Loucy (cell line): ENCODE results near the gene HMGN2.

Source experiments
- H2AFZ ChIP-seq: fragments of 200-600 bp; sonication (generic); 2 replicates; pipeline ENCODE4 v1.6.0; 2016; ENCODE audit warnings: antibody characterized with exemption, mild to moderate bottlenecking, low read length, moderate library complexity
- H3F3A ChIP-seq: fragments of 200-600 bp; 2 replicates; pipeline ENCODE4 v1.6.0; 2016; ENCODE audit warnings: antibody characterized with exemption, low read depth, mild to moderate bottlenecking
- H3K27me3 ChIP-seq: fragments of 200-600 bp; sonication (generic); 2 replicates; pipeline ENCODE4 v1.6.1; 2014; ENCODE audit warnings: low read length, mild to moderate bottlenecking; ENCODE audit not compliant: insufficient read depth, poor library complexity, severe bottlenecking
- H3K36me3 ChIP-seq: fragments of 200-600 bp; sonication (generic); 2 replicates; pipeline ENCODE4 v1.6.1; 2016; ENCODE audit warnings: low read length; ENCODE audit not compliant: insufficient read depth
- H3K4me1 ChIP-seq: fragments of 200-600 bp; sonication (generic); 2 replicates; pipeline ENCODE4 v1.5.1; 2014; ENCODE audit warnings: low read length, mild to moderate bottlenecking; ENCODE audit not compliant: insufficient read depth, poor library complexity, severe bottlenecking
- H3K4me2 ChIP-seq: fragments of 200-600 bp; sonication (generic); 2 replicates; pipeline ENCODE4 v1.6.0; 2014; ENCODE audit warnings: antibody characterized with exemption, low read length, low read depth, mild to moderate bottlenecking; ENCODE audit not compliant: poor library complexity, severe bottlenecking
- H3K4me3 ChIP-seq: fragments of 200-600 bp; sonication (generic); 2 replicates; pipeline ENCODE4 v1.5.1; 2014; ENCODE audit warnings: low read length, mild to moderate bottlenecking, mixed read lengths; ENCODE audit not compliant: poor library complexity, severe bottlenecking
- H3K79me2 ChIP-seq: fragments of 200-600 bp; sonication (generic); 2 replicates; pipeline ENCODE4 v1.6.1; 2014; ENCODE audit warnings: low read length; ENCODE audit not compliant: insufficient read depth
- H3K9ac ChIP-seq: fragments of 200-600 bp; sonication (generic); 2 replicates; pipeline ENCODE4 v1.6.0; 2014; ENCODE audit warnings: mild to moderate bottlenecking, low read depth, low read length, moderate library complexity; ENCODE audit not compliant: poor library complexity, severe bottlenecking
- H3K9me2 ChIP-seq: fragments of 200-600 bp; sonication (generic); replicated peaks from 2 replicates; pipeline ENCODE4 v1.6.1; 2016; ENCODE audit warnings: low read depth, low read length, mixed read lengths
- H3K9me3 ChIP-seq: fragments of 200-600 bp; sonication (generic); 2 replicates; pipeline ENCODE4 v1.6.1; 2014; ENCODE audit warnings: mild to moderate bottlenecking, antibody characterized with exemption, low read length, low read depth; ENCODE audit not compliant: insufficient read depth
- H4K20me1 ChIP-seq: fragments of 200-600 bp; sonication (generic); 2 replicates; pipeline ENCODE4 v1.6.0; 2014; ENCODE audit warnings: antibody characterized with exemption, low read length, mild to moderate bottlenecking; ENCODE audit not compliant: insufficient read depth, poor library complexity, severe bottlenecking
- CTCF ChIP-seq: fragments of 200-600 bp; sonication (generic); conservative IDR thresholded peaks from 2 replicates; pipeline ENCODE4 v1.5.1; 2014; ENCODE audit warnings: mild to moderate bottlenecking, antibody characterized with exemption, low read length
- EZH2phosphoT487 ChIP-seq: fragments of 200-600 bp; IDR thresholded peaks from 2 replicates; pipeline ENCODE4 v1.6.1; 2018; ENCODE audit warnings: antibody characterized with exemption, mild to moderate bottlenecking, moderate library complexity, borderline replicate concordance

The HMGN2 gene

GRCh38 chr1:26472320-26472900 lies at the start of gene HMGN2:
TSS of gene HMGN2 (plus strand) at chr1:26472440. CDS start at chr1:26472613, 173 bp downstream.
- TF ChIP-seq EZH2phosphoT487, result no peak
- no peak for TF ChIP-seq CTCF
- peaks cover 53% of the 10 kb centered on the region for H3K79me2 ChIP-seq
- H3K36me3 ChIP-seq, result peaks cover 54% of the 10 kb centered on the region
- H4K20me1 ChIP-seq, result peaks cover 39% of the 10 kb centered on the region
- peaks cover 4% of the 10 kb centered on the region for H3K27me3 ChIP-seq
- peak within 1 kb of the TSS; percentile 92 for H3K4me3 ChIP-seq
- peak within 1 kb of the TSS; percentile 100 for H3K9ac ChIP-seq
- H3K4me2 ChIP-seq, result peak within 1 kb of the TSS; percentile 92
- no peaks in the 10 kb centered on the region for H3K9me3 ChIP-seq
- H2AFZ ChIP-seq, result peak within 1 kb of the TSS; percentile 81
- H3K9me2 ChIP-seq, result no peaks in the 10 kb centered on the region
- peaks cover 36% of the 10 kb centered on the region for H3K4me1 ChIP-seq
- H3F3A ChIP-seq, result peaks cover 19% of the 10 kb centered on the region

GRCh38 chr1:26429721-26430120 lies 42.5 kb upstream of the HMGN2 start:
- H3K9me3 ChIP-seq, result no peaks in the 10 kb centered on the region
- no peaks in the 10 kb centered on the region for H3K36me3 ChIP-seq
- H2AFZ ChIP-seq, result no peak overlapping the region
- no peaks in the 10 kb centered on the region for H3K27me3 ChIP-seq
- H3K79me2 ChIP-seq, result peaks cover 19% of the 10 kb centered on the region
- no peak overlapping the region for H3K9ac ChIP-seq
- H3F3A ChIP-seq, result no peaks in the 10 kb centered on the region
- H3K4me2 ChIP-seq, result no peak overlapping the region
- peaks cover 14% of the 10 kb centered on the region for H3K4me1 ChIP-seq
- H3K4me3 ChIP-seq, result no peak overlapping the region
- no peaks in the 10 kb centered on the region for H4K20me1 ChIP-seq
- no peaks in the 10 kb centered on the region for H3K9me2 ChIP-seq
- TF ChIP-seq EZH2phosphoT487 (no peak), CTCF (no peak)

- peak within 1 kb of the TSS; percentile 92 for H3K4me3 ChIP-seq
- H3K36me3 ChIP-seq, result no peaks in the 10 kb centered on the region
- no peaks in the 10 kb centered on the region for H4K20me1 ChIP-seq
- peak within 1 kb of the TSS; percentile 90 for H2AFZ ChIP-seq
- H3K9ac ChIP-seq, result peak within 1 kb of the TSS; percentile 83
- no peaks in the 10 kb centered on the region for H3K27me3 ChIP-seq
- H3K9me3 ChIP-seq, result no peaks in the 10 kb centered on the region
- H3F3A ChIP-seq, result no peaks in the 10 kb centered on the region
- H3K4me2 ChIP-seq, result peak within 1 kb of the TSS; percentile 97
- H3K79me2 ChIP-seq, result peaks cover 19% of the 10 kb centered on the region
- H3K9me2 ChIP-seq, result no peaks in the 10 kb centered on the region
- peaks cover 14% of the 10 kb centered on the region for H3K4me1 ChIP-seq
- TF ChIP-seq CTCF (no peak), EZH2phosphoT487 (no peak)
Observed at GRCh38 chr1:26431979-26432695, 40.1 kb upstream of the HMGN2 start, which contains the start of gene DHDDS. TSS of gene DHDDS (plus strand) at chr1:26432321. CDS start at chr1:26432946, 625 bp downstream.
